PFSK-1 (cell line): ENCODE results near the gene MYO5C.

Experiments used
- FOXP2 ChIP-seq: optimal IDR thresholded peaks from 2 replicates; pipeline ENCODE3; 2011; ENCODE audit warnings: borderline replicate concordance, control low read depth, inconsistent platforms; ENCODE audit not compliant: insufficient read depth; ENCODE audit errors: extremely low read length, extremely low read depth
- POLR2AphosphoS5 ChIP-seq: IDR thresholded peaks from 2 replicates; pipeline ENCODE4 v1.6.1; 2012; ENCODE audit warnings: low read depth, mild to moderate bottlenecking, control low read depth, low read length, moderate library complexity
- REST ChIP-seq, 2 experiments: IDR thresholded peaks; 2 replicates each; pipeline versions ENCODE4 v1.6.1 to v1.8.0; 2011 to 2012; ENCODE audit warnings: low read depth in 2 of 2, low read length in 2 of 2, control low read depth in 1 of 2, inconsistent platforms in 1 of 2, mild to moderate bottlenecking in 1 of 2, moderate library complexity in 1 of 2; ENCODE audit not compliant: insufficient read depth in 1 of 2
- SIN3A ChIP-seq: IDR thresholded peaks from 2 replicates; pipeline ENCODE4 v1.6.1; 2012; ENCODE audit warnings: mild to moderate bottlenecking, low read length, moderate library complexity, borderline replicate concordance; ENCODE audit not compliant: insufficient read depth
- TAF1 ChIP-seq: IDR thresholded peaks from 2 replicates; pipeline ENCODE4 v1.6.1; 2012; ENCODE audit warnings: low read length, control low read depth, borderline replicate concordance; ENCODE audit not compliant: insufficient read depth

Gene MYO5C

GRCh38 chr15:52158084-52158765, 137.4 kb downstream of the MYO5C start:
- TF ChIP-seq POLR2AphosphoS5 (no peak), FOXP2 (no peak), TAF1 (no peak), SIN3A (no peak), REST (IDR thresholded peaks at IDR 0.05; ENCODE audit: insufficient read depth in 1 of 2, low read depth in 2 of 2, low read length in 2 of 2) (no peak)

GRCh38 chr15:52155878-52156277, 139.7 kb downstream of the MYO5C start:
- TF ChIP-seq FOXP2 = no peak
- no peak for TF ChIP-seq TAF1
- no peak for TF ChIP-seq POLR2AphosphoS5
- TF ChIP-seq REST (IDR thresholded peaks at IDR 0.05; ENCODE audit: insufficient read depth in 1 of 2, low read depth in 2 of 2, low read length in 2 of 2) = no peak

- TF ChIP-seq TAF1 = no peak
These were observed 140.4 kb downstream of the MYO5C start for GRCh38 chr15:52154896-52155865.

- TF ChIP-seq POLR2AphosphoS5 = no peak
- TF ChIP-seq REST (IDR thresholded peaks at IDR 0.05; ENCODE audit: insufficient read depth in 1 of 2, low read depth in 2 of 2, low read length in 2 of 2) = no peak
- TF ChIP-seq TAF1 = no peak
- no peak for TF ChIP-seq SIN3A
- TF ChIP-seq FOXP2 = no peak
These were observed 141.4 kb downstream of the MYO5C start for GRCh38 chr15:52153900-52154895.

GRCh38 chr15:52151353-52151752, 144.3 kb downstream of the MYO5C start:
- TF ChIP-seq FOXP2 = no peak

- no peak for TF ChIP-seq FOXP2
- no peak for TF ChIP-seq TAF1
- TF ChIP-seq REST (IDR thresholded peaks at IDR 0.05; ENCODE audit: insufficient read depth in 1 of 2, low read depth in 2 of 2, low read length in 2 of 2) = no peak
- TF ChIP-seq POLR2AphosphoS5 = no peak
- TF ChIP-seq SIN3A = no peak
These were observed 144.7 kb downstream of the MYO5C start for GRCh38 chr15:52150871-52151270.
